OCI-LY7 (cell line): ENCODE data around the gene STN1.

Experiments
- CTCF ChIP-seq: fragments of 200-600 bp; sonication (generic); conservative IDR thresholded peaks from 2 replicates; pipeline ENCODE4 v1.5.1; 2014; ENCODE audit warnings: mild to moderate bottlenecking, antibody characterized with exemption, low read length, moderate library complexity, mixed read lengths
- EZH2phosphoT487 ChIP-seq: fragments of 200-600 bp; sonication (generic); IDR thresholded peaks from 2 replicates; pipeline ENCODE4 v1.6.1; 2018; ENCODE audit warnings: low read depth, borderline replicate concordance, mild to moderate bottlenecking, mixed run types, antibody characterized with exemption, low read length, moderate library complexity, mixed read lengths

- TF ChIP-seq CTCF (no peak), EZH2phosphoT487 (no peak)
Measured at GRCh38 chr10:103951183-103951582, 33.2 kb upstream of the STN1 start.
